HT1080 (cell line): ENCODE measurements around the gene AGFG2. TPM values are rescaled to one million over a fixed set of nuclear protein-coding genes. Genes with fewer than 3 reads are reported as not detected.

Experiments used
- DNase-seq: peaks from one replicate; pipeline ENCODE4 v3.0.0-alpha.2; 2015; ENCODE audit warnings: low read depth
- small RNA-seq: library from RNA; depleted of rRNA; stranded (forward); fragments of <200 nt; gene quantifications from one replicate; pipeline ENCODE3, GENCODE V24; 2014
- total RNA-seq: library from RNA; depleted of rRNA; stranded (reverse); fragments of >200 nt; shearing (Covaris generic); gene quantifications from 2 replicates; pipeline ENCODE4 v1.2.3, GENCODE V29; 2014; rRNA removed

AGFG2 gene
- total RNA-seq, 1 experiment from 2014 or later, result 19.9 TPM

GRCh38 chr7:100611983-100612729 is 73.2 kb downstream of the AGFG2 start, which contains the start of gene MOSPD3:
Gene MOSPD3, plus strand, starts transcription at chr7:100612540. Its CDS starts 252 bp downstream, at chr7:100612792.
- peak; percentile 98 for DNase-seq

GRCh38 chr7:100612730-100613390 is 73.9 kb downstream of the AGFG2 start:
- DNase-seq, result no peak

DNA sequence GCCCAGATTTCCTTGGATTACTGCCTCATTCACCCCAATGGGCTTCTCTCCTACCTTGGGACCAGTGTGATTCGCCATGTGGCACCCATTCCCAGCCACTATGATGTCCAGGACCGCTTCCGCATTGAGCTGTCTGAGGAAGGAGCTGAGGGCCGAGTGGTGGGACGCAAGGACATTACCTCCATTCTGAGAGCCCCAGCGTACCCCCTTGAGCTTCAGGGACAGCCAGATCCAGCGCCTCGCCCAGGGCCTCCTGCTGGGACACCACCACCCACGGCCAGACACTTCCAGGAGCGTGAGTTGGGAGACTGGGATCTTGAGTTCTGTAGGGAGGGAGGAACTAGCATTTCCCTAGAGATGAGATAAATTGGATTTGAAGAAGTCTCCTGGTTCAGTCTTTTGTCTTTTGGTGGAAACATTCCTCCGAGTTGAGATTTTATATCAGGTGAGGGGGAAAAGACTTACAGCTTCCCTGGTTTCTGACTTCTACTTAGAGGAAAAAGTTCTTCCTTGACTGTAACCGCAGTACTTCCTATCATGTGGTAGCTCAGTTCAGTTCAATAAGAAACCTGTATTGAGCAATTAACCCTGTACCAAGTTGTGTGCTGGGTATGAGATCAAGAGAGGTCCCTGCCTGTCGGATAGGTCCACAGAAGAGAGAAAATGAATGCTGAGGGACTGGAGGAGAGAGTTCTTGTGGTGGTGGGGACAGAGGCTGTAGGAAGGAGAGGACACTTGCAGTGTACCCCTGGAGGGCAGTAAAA is 74.6 kb downstream of the AGFG2 start:
- no peak for DNase-seq

GRCh38 chr7:100614308-100614861 is 75.4 kb downstream of the AGFG2 start:
- DNase-seq, result peak; percentile 54

Small RNA genes lying within 50 kb of the gene (small RNA-seq; reads per million reads assigned to genes)
- gene RN7SL416P (not detected), gene SAP25 (not detected)

Other genes with a start within 250 kb of the AGFG2 start
- not detected in 2 replicates for gene SPDYE3, start 231.5 kb upstream of the AGFG2 start, total RNA-seq
- 21.5 and 23.4 TPM in 2 replicates for gene PILRB, start 181.1 kb upstream of the AGFG2 start, total RNA-seq
- 0.61 and 1.2 TPM in 2 replicates for gene PILRA, start 165.7 kb upstream of the AGFG2 start, total RNA-seq
- 1.0 and 1.1 TPM in 2 replicates for gene ZCWPW1, start 110.5 kb upstream of the AGFG2 start, total RNA-seq
- gene MEPCE, start 109.4 kb upstream of the AGFG2 start, total RNA-seq, result 69.7 and 86.6 TPM in 2 replicates
- 47.7 and 64.3 TPM in 2 replicates for gene PPP1R35, start 102.7 kb upstream of the AGFG2 start, total RNA-seq
- 0.85 TPM in 1 of 2 replicates, not detected in the other for gene SPACDR, start 74.9 kb upstream of the AGFG2 start, total RNA-seq
- gene TSC22D4, start 60.0 kb upstream of the AGFG2 start, total RNA-seq, result 58.9 and 65.7 TPM in 2 replicates
- gene NYAP1, start 55.3 kb upstream of the AGFG2 start, total RNA-seq, result 0.10 and 0.20 TPM in 2 replicates
- gene SAP25, start 34.7 kb downstream of the AGFG2 start, total RNA-seq, result 0.43 and 1.6 TPM in 2 replicates
- gene LRCH4, start 46.9 kb downstream of the AGFG2 start, total RNA-seq, result 14.3 and 19.7 TPM in 2 replicates
- gene FBXO24, start 47.1 kb downstream of the AGFG2 start, total RNA-seq, result 0.37 TPM in 1 of 2 replicates, not detected in the other
- gene PCOLCE, start 63.2 kb downstream of the AGFG2 start, total RNA-seq, result 0.73 and 1.5 TPM in 2 replicates
- gene MOSPD3, start 73.3 kb downstream of the AGFG2 start, total RNA-seq, result 3.6 and 13.0 TPM in 2 replicates
- gene TFR2, start 102.3 kb downstream of the AGFG2 start, total RNA-seq, result not detected in 2 replicates
- gene ACTL6B, start 117.2 kb downstream of the AGFG2 start, total RNA-seq, result not detected in 2 replicates
- 92.6 and 162 TPM in 2 replicates for gene GNB2, start 134.5 kb downstream of the AGFG2 start, total RNA-seq
- gene GIGYF1, start 155.0 kb downstream of the AGFG2 start, total RNA-seq, result 11.9 and 13.8 TPM in 2 replicates
- gene POP7, start 166.9 kb downstream of the AGFG2 start, total RNA-seq, result 167 and 168 TPM in 2 replicates
- not detected in 2 replicates for gene EPO, start 181.3 kb downstream of the AGFG2 start, total RNA-seq
- not detected in 2 replicates for gene ZAN, start 194.4 kb downstream of the AGFG2 start, total RNA-seq